Measurements from ENCODE around the gene LRP8. TPM values are rescaled to one million over a fixed set of nuclear protein-coding genes. Genes with fewer than 3 reads are reported as not detected.

Gene LRP8
- total RNA-seq, 1 donor from 2014 or later, result 15.6 TPM

- Mint-ChIP-seq H3K9me3 (no peaks in the 10 kb centered on the region), H3K27ac (peak overlapping the region; percentile 38), H3K36me3 (no peaks in the 10 kb centered on the region), H3K4me1 (peaks cover 3% of the 10 kb centered on the region), H3K4me3 (no peak overlapping the region), H3K27me3 (ENCODE audit: insufficient read depth, low read depth) (peaks cover 9% of the 10 kb centered on the region)
- no peaks in the 10 kb centered on the region for H3K9me3 ChIP-seq (ENCODE audit: low read depth)
- no peak overlapping the region for H3K4me3 ChIP-seq
- H4K20me1 ChIP-seq (ENCODE audit: low read depth), result no peaks in the 10 kb centered on the region
- TF ChIP-seq EZH2phosphoT487 (IDR thresholded peaks at IDR 0.05) (no peak), CTCF (IDR thresholded peaks at IDR 0.05) (no peak), EZH2 (IDR thresholded peaks at IDR 0.05) (no peak)
- no peak overlapping the region for H3K9ac ChIP-seq
- H2AFZ ChIP-seq (replicated peaks), result no peak overlapping the region
- no peaks in the 10 kb centered on the region for H3F3A ChIP-seq (ENCODE audit: low read depth)
- no peaks in the 10 kb centered on the region for H3K27me3 ChIP-seq
- no peak for DNase-seq (ENCODE audit: low spot score)
- peaks cover 14% of the 10 kb centered on the region for H3K4me1 ChIP-seq
- no peaks in the 10 kb centered on the region for H3K36me3 ChIP-seq
- H3K79me2 ChIP-seq (ENCODE audit: low read depth), result no peaks in the 10 kb centered on the region
- no peak overlapping the region for H3K4me2 ChIP-seq
- H3K27ac ChIP-seq, result no peak overlapping the region
Measured at GRCh38 chr1:53368314-53369033, 40.6 kb upstream of the LRP8 start.

GRCh38 chr1:53367503-53368313, 39.8 kb upstream of the LRP8 start:
- peak overlapping the region; percentile 38 for H3K27ac Mint-ChIP-seq
- no peak overlapping the region for H3K4me3 Mint-ChIP-seq
- H2AFZ ChIP-seq (replicated peaks), result no peak overlapping the region
- no peaks in the 10 kb centered on the region for H3K27me3 ChIP-seq
- H4K20me1 ChIP-seq (ENCODE audit: low read depth), result no peaks in the 10 kb centered on the region
- no peaks in the 10 kb centered on the region for H3K9me3 Mint-ChIP-seq
- H3K27me3 Mint-ChIP-seq (ENCODE audit: insufficient read depth, low read depth), result peaks cover 9% of the 10 kb centered on the region
- no peak overlapping the region for H3K9ac ChIP-seq
- peaks cover under 1% of the 10 kb centered on the region for H3F3A ChIP-seq (ENCODE audit: low read depth)
- DNase-seq (ENCODE audit: low spot score), result no peak
- H3K36me3 Mint-ChIP-seq, result no peaks in the 10 kb centered on the region
- no peak overlapping the region for H3K4me3 ChIP-seq
- H3K4me1 ChIP-seq, result peaks cover 16% of the 10 kb centered on the region
- no peak for TF ChIP-seq CTCF (IDR thresholded peaks at IDR 0.05)
- TF ChIP-seq EZH2 (IDR thresholded peaks at IDR 0.05), result no peak
- no peak for TF ChIP-seq EZH2phosphoT487 (IDR thresholded peaks at IDR 0.05)
- H3K79me2 ChIP-seq (ENCODE audit: low read depth), result no peaks in the 10 kb centered on the region
- no peak overlapping the region for H3K4me2 ChIP-seq
- no peak overlapping the region for H3K27ac ChIP-seq
- peaks cover 3% of the 10 kb centered on the region for H3K4me1 Mint-ChIP-seq
- no peaks in the 10 kb centered on the region for H3K36me3 ChIP-seq
- no peaks in the 10 kb centered on the region for H3K9me3 ChIP-seq (ENCODE audit: low read depth)

- Histone ChIP-seq H3K79me2 (ENCODE audit: low read depth) (no peaks in the 10 kb centered on the region), H3K27ac (no peak overlapping the region), H3K27me3 (no peaks in the 10 kb centered on the region), H3K4me3 (no peak overlapping the region), H3K9me3 (ENCODE audit: low read depth) (no peaks in the 10 kb centered on the region), H3K36me3 (no peaks in the 10 kb centered on the region), H2AFZ (replicated peaks) (no peak overlapping the region), H3K4me2 (no peak overlapping the region), H3K4me1 (peaks cover 24% of the 10 kb centered on the region), H4K20me1 (ENCODE audit: low read depth) (no peaks in the 10 kb centered on the region), H3F3A (ENCODE audit: low read depth) (peaks cover 7% of the 10 kb centered on the region), H3K9ac (no peak overlapping the region)
- Mint-ChIP-seq H3K9me3 (no peaks in the 10 kb centered on the region), H3K36me3 (no peaks in the 10 kb centered on the region), H3K4me3 (no peak overlapping the region), H3K4me1 (peaks cover 10% of the 10 kb centered on the region), H3K27me3 (ENCODE audit: insufficient read depth, low read depth) (peaks cover 7% of the 10 kb centered on the region), H3K27ac (no peak overlapping the region)
- no peak for TF ChIP-seq EZH2 (IDR thresholded peaks at IDR 0.05)
- TF ChIP-seq EZH2phosphoT487 (IDR thresholded peaks at IDR 0.05), result no peak
- no peak for TF ChIP-seq CTCF (IDR thresholded peaks at IDR 0.05)
- DNase-seq (ENCODE audit: low spot score), result no peak
Measured at GRCh38 chr1:53366901-53367502, 39.1 kb upstream of the LRP8 start.
